COLO668 (cell line): ENCODE data around the gene RBMX2.
A peak's percentile ranks its signal among the peaks of the same experiment; 100 is the strongest.
"Not testable (repeated sequence)": the region's sequence is repeated elsewhere in the genome, so short reads cannot be mapped to it uniquely, and the experiment has no call there.

Experiments used
- DNase-seq: peaks from one replicate; lab custom pipeline; 2025; ENCODE audit not compliant: unreplicated experiment; lab: John Stamatoyannopoulos, UW

Gene RBMX2

GRCh38 chrX:130401415-130402207 is at the start of gene RBMX2:
Gene RBMX2 (plus strand): TSS chrX:130401987. CDS start chrX:130402033, 46 bp downstream.
- peak; percentile 81 for DNase-seq

- not testable (repeated sequence) for DNase-seq
Measured at GRCh38 chrX:130352050-130352449, 49.7 kb upstream of the RBMX2 start.

- no peak for DNase-seq
Measured at GRCh38 chrX:130376077-130376476, 25.7 kb upstream of the RBMX2 start.

GRCh38 chrX:130378024-130378669 is 23.6 kb upstream of the RBMX2 start:
- DNase-seq, result no peak

GRCh38 chrX:130385520-130385919 is 16.3 kb upstream of the RBMX2 start, which contains the start of gene GPR119:
Gene GPR119 (minus strand): TSS chrX:130385674. CDS start chrX:130385447, 227 bp downstream.
- DNase-seq, result no peak

GRCh38 chrX:130386408-130386808 is 15.4 kb upstream of the RBMX2 start:
- DNase-seq, result no peak

GRCh38 chrX:130393451-130394074 is 8.2 kb upstream of the RBMX2 start:
- DNase-seq, result peak; percentile 34

- no peak for DNase-seq
Measured at GRCh38 chrX:130395341-130395740, 6.4 kb upstream of the RBMX2 start.

GRCh38 chrX:130402208-130402684 is 459 bp downstream of the RBMX2 start:
- DNase-seq, result no peak

- DNase-seq, result no peak
Measured at GRCh38 chrX:130413415-130413814, 11.6 kb downstream of the RBMX2 start.

GRCh38 chrX:130414800-130415199 is 13.0 kb downstream of the RBMX2 start:
- DNase-seq, result no peak

- DNase-seq, result no peak
Measured at GRCh38 chrX:130415201-130415600, 13.4 kb downstream of the RBMX2 start.

GRCh38 chrX:130416785-130417184 is 15.0 kb downstream of the RBMX2 start:
- no peak for DNase-seq

GRCh38 chrX:130418066-130418465 is 16.3 kb downstream of the RBMX2 start:
- no peak for DNase-seq

- no peak for DNase-seq
Measured at GRCh38 chrX:130418740-130419139, 17.0 kb downstream of the RBMX2 start.

- no peak for DNase-seq
Measured at GRCh38 chrX:130419263-130419662, 17.5 kb downstream of the RBMX2 start.

- no peak for DNase-seq
Measured at GRCh38 chrX:130426531-130426930, 24.7 kb downstream of the RBMX2 start.

- DNase-seq, result not testable (repeated sequence)
Measured at GRCh38 chrX:130429236-130429635, 27.4 kb downstream of the RBMX2 start.

- DNase-seq, result no peak
Measured at GRCh38 chrX:130435937-130436336, 34.1 kb downstream of the RBMX2 start.

- not testable (repeated sequence) for DNase-seq
Measured at GRCh38 chrX:130437996-130438395, 36.2 kb downstream of the RBMX2 start.

- no peak for DNase-seq
Measured at GRCh38 chrX:130443875-130444274, 42.1 kb downstream of the RBMX2 start.
